ENCODE data around the gene RUVBL1.
A peak's percentile ranks its signal among the peaks of the same experiment; 100 is the strongest.

Gene RUVBL1

DNA sequence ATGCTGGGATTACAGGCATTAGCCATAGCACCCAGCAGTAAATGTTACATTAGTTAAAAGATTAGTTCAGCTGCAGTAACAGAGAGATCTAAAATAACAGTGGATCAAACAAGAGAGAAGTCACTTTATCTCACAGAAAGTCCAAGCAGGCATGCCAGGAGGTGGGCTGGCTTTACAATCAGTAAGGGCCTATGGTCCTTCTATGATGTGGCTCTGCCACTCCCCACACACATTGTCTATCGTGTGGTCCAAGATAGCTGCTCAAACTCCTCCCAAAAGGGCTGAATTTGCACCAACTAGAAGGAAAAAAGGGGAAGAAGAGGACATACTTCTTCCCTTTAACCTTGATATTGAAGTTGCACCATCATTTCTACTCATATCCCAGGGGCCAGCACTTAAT, 4.6 kb upstream of the RUVBL1 start:
- Histone ChIP-seq H3F3A (ENCODE audit: control insufficient read depth, insufficient read depth) (peaks cover 3% of the 10 kb centered on the region; the same call in 1 of the 2 replicates), H3K27me3 (ENCODE audit: control insufficient read depth, low read length) (no peaks in the 10 kb centered on the region), H3K36me3 (ENCODE audit: control insufficient read depth, low read length) (peaks cover 3% of the 10 kb centered on the region), H3K27ac (ENCODE audit: low read depth, low read length) (no peak overlapping the region), H4K20me1 (ENCODE audit: control insufficient read depth, insufficient read depth, low read depth, low read length) (no peaks in the 10 kb centered on the region), H3K4me2 (ENCODE audit: low read length) (no peak overlapping the region), H3K4me1 (ENCODE audit: control insufficient read depth, low read length) (peaks cover 8% of the 10 kb centered on the region), H3K79me2 (ENCODE audit: control insufficient read depth, low read length) (peaks cover 4% of the 10 kb centered on the region), H3K9me3 (ENCODE audit: control insufficient read depth, insufficient read depth, low read length) (peaks cover 4% of the 10 kb centered on the region; the same call in 1 of the 2 replicates), H3K9me2 (replicated peaks; ENCODE audit: control insufficient read depth, low read length) (no peaks in the 10 kb centered on the region), H3K4me3 (ENCODE audit: low read length) (no peak overlapping the region)
- no peak for TF ChIP-seq CTCF (IDR thresholded peaks at IDR 0.05; ENCODE audit: low read depth, low read length, poor library complexity, severe bottlenecking)
- no peak for TF ChIP-seq EZH2phosphoT487 (IDR thresholded peaks at IDR 0.05; ENCODE audit: borderline replicate concordance, low read length)

- Histone ChIP-seq H4K20me1 (ENCODE audit: control insufficient read depth, insufficient read depth, low read depth, low read length) (no peaks in the 10 kb centered on the region), H3F3A (ENCODE audit: control insufficient read depth, insufficient read depth) (peaks cover 3% of the 10 kb centered on the region; the same call in 1 of the 2 replicates), H3K9me2 (replicated peaks; ENCODE audit: control insufficient read depth, low read length) (no peaks in the 10 kb centered on the region), H3K4me1 (ENCODE audit: control insufficient read depth, low read length) (peaks cover 13% of the 10 kb centered on the region), H3K79me2 (ENCODE audit: control insufficient read depth, low read length) (peaks cover 14% of the 10 kb centered on the region), H3K27ac (ENCODE audit: low read depth, low read length) (no peak overlapping the region), H3K4me2 (ENCODE audit: low read length) (no peak overlapping the region), H3K27me3 (ENCODE audit: control insufficient read depth, low read length) (no peaks in the 10 kb centered on the region), H3K36me3 (ENCODE audit: control insufficient read depth, low read length) (peaks cover 13% of the 10 kb centered on the region), H3K4me3 (ENCODE audit: low read length) (no peak overlapping the region), H3K9me3 (ENCODE audit: control insufficient read depth, insufficient read depth, low read length) (peaks cover 4% of the 10 kb centered on the region; the same call in 1 of the 2 replicates)
- TF ChIP-seq CTCF (IDR thresholded peaks at IDR 0.05; ENCODE audit: low read depth, low read length, poor library complexity, severe bottlenecking), result no peak
- no peak for TF ChIP-seq EZH2phosphoT487 (IDR thresholded peaks at IDR 0.05; ENCODE audit: borderline replicate concordance, low read length)
Observed at GRCh38 chr3:128127236-128127635, 3.6 kb upstream of the RUVBL1 start.

- TF ChIP-seq EZH2phosphoT487 (IDR thresholded peaks at IDR 0.05; ENCODE audit: borderline replicate concordance, low read length) (no peak), CTCF (IDR thresholded peaks at IDR 0.05; ENCODE audit: low read depth, low read length, poor library complexity, severe bottlenecking) (no peak)
- peaks cover 53% of the 10 kb centered on the region for H3K79me2 ChIP-seq (ENCODE audit: control insufficient read depth, low read length)
Observed at GRCh38 chr3:128123156-128123537, 465 bp downstream of the RUVBL1 start.

More at GRCh38 chr3:128123156-128123537, 465 bp downstream of the RUVBL1 start:
- Histone ChIP-seq H3K4me2 (ENCODE audit: low read length) (peak overlapping the region; percentile 90), H3F3A (ENCODE audit: control insufficient read depth, insufficient read depth) (peaks cover 3% of the 10 kb centered on the region; the same call in 1 of the 2 replicates), H3K27ac (ENCODE audit: low read depth, low read length) (peak overlapping the region; percentile 59), H3K36me3 (ENCODE audit: control insufficient read depth, low read length) (peaks cover 48% of the 10 kb centered on the region), H3K9me3 (ENCODE audit: control insufficient read depth, insufficient read depth, low read length) (peaks cover 4% of the 10 kb centered on the region; the same call in 1 of the 2 replicates), H4K20me1 (ENCODE audit: control insufficient read depth, insufficient read depth, low read depth, low read length) (no peaks in the 10 kb centered on the region), H3K27me3 (ENCODE audit: control insufficient read depth, low read length) (no peaks in the 10 kb centered on the region), H3K4me3 (ENCODE audit: low read length) (peak overlapping the region; percentile 100), H3K9me2 (replicated peaks; ENCODE audit: control insufficient read depth, low read length) (no peaks in the 10 kb centered on the region), H3K4me1 (ENCODE audit: control insufficient read depth, low read length) (peaks cover 19% of the 10 kb centered on the region)

Measured in DOHH2 (cell line).